ENCODE results near the gene PAXX.

DNA sequence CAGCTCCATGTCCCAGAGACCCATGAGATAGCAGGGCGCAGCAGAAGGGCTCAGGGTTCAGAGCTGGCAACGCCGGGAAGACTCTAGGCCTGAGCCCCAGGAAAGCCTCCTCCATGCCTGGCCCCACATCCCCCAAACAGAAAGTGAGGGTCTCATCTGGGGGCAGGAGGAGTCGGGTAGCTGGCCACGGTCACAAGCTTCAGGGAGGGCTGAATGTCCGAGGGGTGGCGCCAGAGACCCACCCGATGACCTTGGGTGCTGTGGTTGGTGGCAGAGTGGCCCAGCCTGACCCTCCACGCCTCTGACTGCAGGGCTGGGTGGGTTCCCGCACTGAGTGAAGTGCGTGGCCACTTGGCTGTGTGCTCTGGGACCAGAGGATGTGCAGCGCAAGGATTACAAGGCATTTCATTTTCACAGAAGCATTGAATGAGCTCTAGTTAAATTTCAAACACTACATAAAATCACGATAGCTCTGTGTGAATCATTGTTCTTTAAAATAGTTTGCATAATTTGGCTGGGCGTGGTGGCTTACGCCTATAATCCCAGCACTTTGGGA is 44.2 kb upstream of the PAXX start:
- TF ChIP-seq DACH1 (IDR thresholded peaks at IDR 0.05; ENCODE audit: partially characterized antibody) (no peak), HDGF (IDR thresholded peaks at IDR 0.05) (no peak), EZH2 (IDR thresholded peaks at IDR 0.05; ENCODE audit: borderline replicate concordance, low read depth, low read length) (no peak), POLR2AphosphoS2 (IDR thresholded peaks at IDR 0.05; ENCODE audit: low read length) (no peak), ETV6 (IDR thresholded peaks at IDR 0.05; ENCODE audit: borderline replicate concordance in 1 of 2, low read depth in 2 of 2, low read length in 1 of 2) (no peak), ETV6 (CRISPR knock-in tag; IDR thresholded peaks at IDR 0.05; ENCODE audit: borderline replicate concordance) (no peak), OTX1 (CRISPR knock-in tag; IDR thresholded peaks at IDR 0.05) (no peak), POLR2AphosphoS5 (IDR thresholded peaks at IDR 0.05; ENCODE audit: control insufficient read depth, insufficient read depth, low read depth, low read length) (no peak), ZNF274 (IDR thresholded peaks at IDR 0.05; ENCODE audit: borderline replicate concordance, low read depth, low read length) (no peak), STAT5B (CRISPR knock-in tag; IDR thresholded peaks at IDR 0.05) (no peak)
- TF ChIP-seq, protein P1, sequence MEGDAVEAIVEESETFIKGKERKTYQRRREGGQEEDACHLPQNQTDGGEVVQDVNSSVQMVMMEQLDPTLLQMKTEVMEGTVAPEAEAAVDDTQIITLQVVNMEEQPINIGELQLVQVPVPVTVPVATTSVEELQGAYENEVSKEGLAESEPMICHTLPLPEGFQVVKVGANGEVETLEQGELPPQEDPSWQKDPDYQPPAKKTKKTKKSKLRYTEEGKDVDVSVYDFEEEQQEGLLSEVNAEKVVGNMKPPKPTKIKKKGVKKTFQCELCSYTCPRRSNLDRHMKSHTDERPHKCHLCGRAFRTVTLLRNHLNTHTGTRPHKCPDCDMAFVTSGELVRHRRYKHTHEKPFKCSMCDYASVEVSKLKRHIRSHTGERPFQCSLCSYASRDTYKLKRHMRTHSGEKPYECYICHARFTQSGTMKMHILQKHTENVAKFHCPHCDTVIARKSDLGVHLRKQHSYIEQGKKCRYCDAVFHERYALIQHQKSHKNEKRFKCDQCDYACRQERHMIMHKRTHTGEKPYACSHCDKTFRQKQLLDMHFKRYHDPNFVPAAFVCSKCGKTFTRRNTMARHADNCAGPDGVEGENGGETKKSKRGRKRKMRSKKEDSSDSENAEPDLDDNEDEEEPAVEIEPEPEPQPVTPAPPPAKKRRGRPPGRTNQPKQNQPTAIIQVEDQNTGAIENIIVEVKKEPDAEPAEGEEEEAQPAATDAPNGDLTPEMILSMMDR (IDR thresholded peaks at IDR 0.05 in 2 of 3, conservative IDR thresholded peaks at IDR 0.05 in 1 of 3; ENCODE audit: insufficient read depth in 2 of 3, low read depth in 1 of 3, low read length in 3 of 3): peak; percentile 85 to 86 (median 85)
- TF ChIP-seq, protein P2, sequence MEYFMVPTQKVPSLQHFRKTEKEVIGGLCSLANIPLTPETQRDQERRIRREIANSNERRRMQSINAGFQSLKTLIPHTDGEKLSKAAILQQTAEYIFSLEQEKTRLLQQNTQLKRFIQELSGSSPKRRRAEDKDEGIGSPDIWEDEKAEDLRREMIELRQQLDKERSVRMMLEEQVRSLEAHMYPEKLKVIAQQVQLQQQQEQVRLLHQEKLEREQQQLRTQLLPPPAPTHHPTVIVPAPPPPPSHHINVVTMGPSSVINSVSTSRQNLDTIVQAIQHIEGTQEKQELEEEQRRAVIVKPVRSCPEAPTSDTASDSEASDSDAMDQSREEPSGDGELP (CRISPR knock-in tag; IDR thresholded peaks at IDR 0.05; ENCODE audit: borderline replicate concordance): peak; percentile 33; the same call in 1 of the 2 replicates
- TF ChIP-seq, protein P3, sequence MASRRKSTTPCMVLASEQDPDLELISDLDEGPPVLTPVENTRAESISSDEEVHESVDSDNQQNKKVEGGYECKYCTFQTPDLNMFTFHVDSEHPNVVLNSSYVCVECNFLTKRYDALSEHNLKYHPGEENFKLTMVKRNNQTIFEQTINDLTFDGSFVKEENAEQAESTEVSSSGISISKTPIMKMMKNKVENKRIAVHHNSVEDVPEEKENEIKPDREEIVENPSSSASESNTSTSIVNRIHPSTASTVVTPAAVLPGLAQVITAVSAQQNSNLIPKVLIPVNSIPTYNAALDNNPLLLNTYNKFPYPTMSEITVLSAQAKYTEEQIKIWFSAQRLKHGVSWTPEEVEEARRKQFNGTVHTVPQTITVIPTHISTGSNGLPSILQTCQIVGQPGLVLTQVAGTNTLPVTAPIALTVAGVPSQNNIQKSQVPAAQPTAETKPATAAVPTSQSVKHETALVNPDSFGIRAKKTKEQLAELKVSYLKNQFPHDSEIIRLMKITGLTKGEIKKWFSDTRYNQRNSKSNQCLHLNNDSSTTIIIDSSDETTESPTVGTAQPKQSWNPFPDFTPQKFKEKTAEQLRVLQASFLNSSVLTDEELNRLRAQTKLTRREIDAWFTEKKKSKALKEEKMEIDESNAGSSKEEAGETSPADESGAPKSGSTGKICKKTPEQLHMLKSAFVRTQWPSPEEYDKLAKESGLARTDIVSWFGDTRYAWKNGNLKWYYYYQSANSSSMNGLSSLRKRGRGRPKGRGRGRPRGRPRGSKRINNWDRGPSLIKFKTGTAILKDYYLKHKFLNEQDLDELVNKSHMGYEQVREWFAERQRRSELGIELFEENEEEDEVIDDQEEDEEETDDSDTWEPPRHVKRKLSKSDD (conservative IDR thresholded peaks at IDR 0.05; ENCODE audit: low read length): no peak

All from K562 (cell line).